ENCODE data around the gene KHDRBS1.

Gene KHDRBS1

DNA sequence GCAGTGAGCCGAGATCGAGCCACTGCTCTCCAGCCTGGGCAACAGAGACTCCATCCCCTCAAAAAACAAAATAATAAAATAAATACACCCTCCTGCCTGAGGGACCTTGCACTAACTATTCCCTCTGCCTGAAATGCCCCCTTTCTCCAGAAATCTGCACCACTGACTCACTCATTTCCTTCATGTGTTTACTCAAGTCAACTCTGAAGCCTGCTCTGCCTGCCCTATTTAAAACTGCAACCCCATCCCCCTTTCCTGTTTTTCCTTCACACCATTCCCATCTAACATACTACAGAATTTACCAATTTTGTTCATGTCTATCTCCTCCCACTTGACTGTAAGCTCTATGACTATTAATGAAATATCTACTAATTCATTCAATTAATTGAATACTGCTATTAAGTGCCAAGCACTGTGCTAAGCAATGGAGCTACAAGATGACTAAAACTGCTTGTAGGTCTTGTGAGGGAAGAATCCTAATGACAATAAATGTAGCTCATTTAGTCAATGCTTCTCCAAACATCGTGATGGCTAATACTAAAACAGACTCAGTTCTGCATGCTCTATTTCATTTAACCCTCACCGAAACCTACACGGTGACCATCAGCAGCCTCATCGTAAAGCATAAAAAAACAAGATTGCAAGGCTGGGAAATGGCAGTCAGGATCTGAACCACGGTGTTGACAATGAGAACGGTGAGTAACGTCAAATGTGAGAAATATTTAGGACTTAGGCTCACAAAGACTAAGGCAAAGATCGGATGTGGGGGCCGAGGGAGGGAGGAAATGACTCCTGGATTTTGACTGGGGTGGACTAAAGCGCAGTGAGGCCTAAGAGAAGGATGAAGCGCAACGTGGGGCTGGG lies 58.3 kb downstream of the KHDRBS1 start:
- no peak for TF ChIP-seq GATA2 (IDR thresholded peaks at IDR 0.05; ENCODE audit: low read depth, low read length)
- TF ChIP-seq GATA3 (IDR thresholded peaks at IDR 0.05; ENCODE audit: low read depth, low read length) = no peak

DNA sequence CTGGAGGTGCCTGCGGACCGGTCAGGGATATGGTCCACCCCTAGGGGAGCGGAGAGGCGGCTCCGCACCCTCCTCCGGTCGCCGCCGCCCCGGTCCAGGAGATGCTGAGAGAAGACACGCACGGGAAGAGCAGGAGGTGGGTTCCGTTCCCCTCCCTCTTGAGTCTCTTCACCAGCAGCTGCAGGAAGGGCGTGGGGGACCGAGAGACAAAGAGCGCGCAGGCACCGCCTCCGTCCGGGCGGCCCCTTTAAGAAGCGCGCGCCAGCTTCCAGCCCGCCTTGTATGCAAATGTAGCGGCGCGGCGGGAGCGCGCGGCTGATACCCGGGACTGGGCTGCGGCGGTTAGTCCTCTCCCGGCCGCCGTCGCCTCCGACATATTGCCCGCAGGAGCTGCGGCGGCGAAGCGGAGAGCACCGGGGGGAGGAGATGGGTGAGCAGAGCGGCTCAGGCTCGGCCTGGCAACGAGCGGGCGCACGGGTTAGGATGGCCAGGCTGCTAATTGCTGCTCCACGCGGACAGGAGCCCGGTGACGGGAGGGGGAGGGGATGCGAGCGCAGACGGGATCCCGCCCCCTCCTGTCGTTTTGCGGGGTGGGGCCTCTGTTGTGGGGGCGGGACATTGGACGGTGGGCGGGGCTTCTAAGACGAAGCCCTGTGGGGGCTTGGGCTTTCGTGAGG lies 59.1 kb downstream of the KHDRBS1 start, which contains the start of gene TMEM39B:
Gene TMEM39B (plus strand): TSS at position 318 of the 677 bp plus-strand sequence. CDS start 109 bp downstream, at position 427.
- TF ChIP-seq GATA3 (IDR thresholded peaks at IDR 0.05; ENCODE audit: low read depth, low read length) (no peak), GATA2 (IDR thresholded peaks at IDR 0.05; ENCODE audit: low read depth, low read length) (no peak)

DNA sequence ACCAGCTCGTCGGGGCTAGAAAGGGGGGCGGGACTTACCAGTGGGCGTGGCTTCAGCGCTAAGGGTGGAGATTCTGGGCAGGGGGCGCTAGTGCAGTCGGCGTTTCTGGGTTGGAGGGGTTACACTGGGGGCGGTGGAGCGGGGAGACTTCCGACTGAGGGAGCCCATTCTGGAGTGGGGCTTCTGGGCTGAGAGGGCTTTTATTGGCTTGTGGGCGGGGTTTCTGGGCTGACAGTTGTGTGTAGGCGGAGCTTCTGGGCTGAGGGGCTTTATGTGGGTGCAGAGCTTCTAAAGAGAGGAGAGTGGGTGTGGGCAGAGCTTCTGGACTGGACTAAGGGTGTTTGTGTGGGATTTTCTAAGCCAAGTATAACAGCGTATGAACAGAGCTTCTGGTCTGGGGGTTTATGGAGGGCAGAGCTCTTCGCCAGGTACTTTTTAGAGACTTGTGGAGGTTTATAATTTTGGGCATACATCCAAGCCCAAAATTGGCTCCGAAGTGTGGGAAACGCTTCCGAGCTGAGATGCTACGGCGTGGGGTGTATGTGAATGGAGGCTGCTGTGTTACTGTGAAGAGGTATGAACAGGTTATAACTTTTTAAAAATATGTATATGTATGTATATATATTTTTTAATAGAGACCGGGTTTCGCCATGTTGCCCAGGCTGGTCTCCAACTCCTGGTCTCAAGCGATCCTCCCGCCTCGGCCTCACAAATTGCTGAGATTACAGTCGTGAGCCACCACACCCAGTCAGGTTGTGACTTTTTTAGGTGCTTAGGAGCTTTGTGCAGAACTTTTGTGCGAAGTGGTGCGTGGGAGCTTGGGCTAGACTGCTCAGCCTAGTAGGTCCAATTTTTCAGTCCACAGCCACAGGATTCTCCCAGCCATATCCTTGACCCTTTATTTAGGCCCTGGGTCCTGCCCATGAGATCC lies 59.9 kb downstream of the KHDRBS1 start:
- TF ChIP-seq GATA3 (IDR thresholded peaks at IDR 0.05; ENCODE audit: low read depth, low read length) (no peak), GATA2 (IDR thresholded peaks at IDR 0.05; ENCODE audit: low read depth, low read length) (no peak)

GRCh38 chr1:32074841-32075240 lies 61.2 kb downstream of the KHDRBS1 start:
- no peak for TF ChIP-seq GATA3 (IDR thresholded peaks at IDR 0.05; ENCODE audit: low read depth, low read length)
- no peak for TF ChIP-seq GATA2 (IDR thresholded peaks at IDR 0.05; ENCODE audit: low read depth, low read length)

DNA sequence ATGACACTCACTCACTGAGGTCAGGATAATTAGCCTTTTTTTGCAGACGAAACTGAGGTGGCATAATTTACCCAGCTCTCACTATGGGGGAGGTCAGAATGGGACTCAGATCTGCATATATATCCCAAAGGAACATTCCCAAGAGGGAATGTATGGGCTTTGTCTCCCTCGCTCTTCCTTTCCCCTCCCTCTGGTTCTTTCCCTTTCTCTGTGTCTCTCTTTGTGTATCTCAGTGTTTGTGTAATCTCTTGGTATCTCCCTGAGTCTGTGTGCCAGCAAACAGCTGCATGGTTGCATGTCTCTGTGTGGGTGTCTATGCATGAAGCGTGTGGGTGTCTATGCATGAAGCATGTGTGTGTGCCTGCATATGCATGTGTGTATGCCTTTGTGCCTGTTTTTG lies 63.8 kb downstream of the KHDRBS1 start:
- TF ChIP-seq GATA2 (IDR thresholded peaks at IDR 0.05; ENCODE audit: low read depth, low read length) (no peak), GATA3 (IDR thresholded peaks at IDR 0.05; ENCODE audit: low read depth, low read length) (no peak)

GRCh38 chr1:32082022-32082421 lies 68.4 kb downstream of the KHDRBS1 start:
- TF ChIP-seq GATA3 (IDR thresholded peaks at IDR 0.05; ENCODE audit: low read depth, low read length) = no peak
- TF ChIP-seq GATA2 (IDR thresholded peaks at IDR 0.05; ENCODE audit: low read depth, low read length) = no peak

- TF ChIP-seq GATA2 (IDR thresholded peaks at IDR 0.05; ENCODE audit: low read depth, low read length) = no peak
- TF ChIP-seq GATA3 (IDR thresholded peaks at IDR 0.05; ENCODE audit: low read depth, low read length) = no peak
Observed at GRCh38 chr1:32091176-32091575, 77.5 kb downstream of the KHDRBS1 start.

GRCh38 chr1:32091591-32091990 lies 77.9 kb downstream of the KHDRBS1 start:
- TF ChIP-seq GATA2 (IDR thresholded peaks at IDR 0.05; ENCODE audit: low read depth, low read length) (no peak), GATA3 (IDR thresholded peaks at IDR 0.05; ENCODE audit: low read depth, low read length) (no peak)

Data from SH-SY5Y (cell line).